ENCODE results near the gene PLEKHD1. TPM values are rescaled to one million over a fixed set of nuclear protein-coding genes. Genes with fewer than 3 reads are reported as not detected.
"Not testable (repeated sequence)": the region's sequence is repeated elsewhere in the genome, so short reads cannot be mapped to it uniquely, and the experiment has no call there.

PLEKHD1 gene
- total RNA-seq, 1 donor from 2014 or later: under 0.01 TPM

GRCh38 chr14:69489495-69489894 lies 5.0 kb downstream of the PLEKHD1 start:
- no peak for DNase-seq (ENCODE audit: low read depth)
- TF ChIP-seq CTCF (conservative IDR thresholded peaks at IDR 0.05; ENCODE audit: low read depth, low read length): no peak
- no peak overlapping the region for H3K4me3 ChIP-seq (ENCODE audit: low read depth, low read length)

DNA sequence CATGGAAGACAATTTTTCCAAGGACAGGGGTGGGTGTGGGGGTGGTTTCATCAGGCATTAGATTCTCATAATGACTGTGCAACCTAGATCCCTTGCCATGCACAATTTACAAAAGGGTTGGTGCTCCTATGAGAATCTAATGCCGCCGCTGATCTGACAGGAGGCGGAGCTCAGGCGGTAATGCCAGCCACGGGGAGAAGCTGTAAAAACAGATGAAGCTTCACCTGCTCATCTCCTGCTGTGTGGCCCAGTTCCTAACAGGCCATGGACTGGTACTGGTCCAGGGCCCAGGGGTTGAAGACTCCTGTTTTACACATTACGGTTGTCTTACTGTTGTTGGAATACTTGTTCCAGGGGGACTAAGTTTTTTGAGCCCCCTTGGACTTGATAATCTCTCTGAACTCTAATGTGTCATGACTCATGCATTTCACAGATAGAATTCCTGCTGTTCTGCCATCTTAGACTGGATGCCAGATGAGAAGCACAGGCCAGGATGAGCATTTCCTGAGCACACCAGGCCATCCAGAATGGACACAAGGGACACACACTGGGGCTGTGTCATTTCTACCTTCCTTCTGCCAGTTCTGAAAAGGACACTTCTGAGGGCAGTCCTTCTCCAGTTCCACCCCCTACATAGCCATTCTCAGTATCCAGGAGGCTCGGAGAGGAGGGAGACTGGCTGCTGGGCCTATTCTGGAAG lies 5.8 kb downstream of the PLEKHD1 start:
- H3K4me3 ChIP-seq (ENCODE audit: low read depth, low read length): no peak overlapping the region
- DNase-seq (ENCODE audit: low read depth): no peak
- no peak for TF ChIP-seq CTCF (conservative IDR thresholded peaks at IDR 0.05; ENCODE audit: low read depth, low read length)

- TF ChIP-seq CTCF (conservative IDR thresholded peaks at IDR 0.05; ENCODE audit: low read depth, low read length): no peak
- H3K4me3 ChIP-seq (ENCODE audit: low read depth, low read length): no peak overlapping the region
- no peak for DNase-seq (ENCODE audit: low read depth)
Measured at GRCh38 chr14:69491193-69491592, 6.7 kb downstream of the PLEKHD1 start.

DNA sequence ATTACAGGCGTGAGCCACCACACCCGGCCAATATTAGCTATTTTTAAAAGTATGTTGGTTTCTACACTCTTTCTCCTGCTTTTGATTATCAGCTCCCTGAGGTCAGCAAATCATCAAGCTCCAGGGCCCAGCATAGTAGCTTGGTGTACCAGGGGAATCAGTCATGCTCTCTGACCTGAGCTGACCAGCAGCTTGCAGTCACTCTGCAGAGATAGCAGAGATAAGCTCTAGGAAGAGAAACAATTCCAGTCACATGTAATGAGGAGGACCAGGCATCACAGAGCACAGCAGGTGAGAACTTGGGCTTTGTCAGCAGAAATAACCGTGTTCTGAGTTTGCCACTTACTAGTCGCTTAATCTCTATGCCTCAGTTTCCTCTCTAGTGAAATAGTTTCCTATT lies 8.5 kb downstream of the PLEKHD1 start:
- no peak overlapping the region for H3K4me3 ChIP-seq (ENCODE audit: low read depth, low read length)
- DNase-seq (ENCODE audit: low read depth): no peak
- TF ChIP-seq CTCF (conservative IDR thresholded peaks at IDR 0.05; ENCODE audit: low read depth, low read length): no peak

DNA sequence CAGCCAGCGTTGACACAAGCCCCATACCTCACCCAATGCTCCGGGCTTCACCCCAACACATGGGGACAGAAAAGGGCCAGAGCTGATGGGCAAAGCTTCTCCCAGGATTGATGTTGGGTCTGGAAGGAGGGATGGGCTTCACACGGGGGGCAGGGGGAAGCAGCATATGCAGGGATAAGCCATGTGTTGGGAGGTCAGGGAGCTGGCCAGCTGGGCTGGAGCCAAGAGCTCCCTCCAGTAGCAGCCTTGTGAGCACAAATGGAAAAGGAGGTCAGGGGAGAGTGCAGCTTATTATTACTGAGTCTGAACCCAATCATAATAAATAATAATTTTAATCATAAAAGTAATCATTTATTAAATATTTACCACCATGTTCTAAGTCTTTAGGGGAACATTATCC lies 9.3 kb downstream of the PLEKHD1 start:
- DNase-seq (ENCODE audit: low read depth): no peak
- no peak for TF ChIP-seq CTCF (conservative IDR thresholded peaks at IDR 0.05; ENCODE audit: low read depth, low read length)
- no peak overlapping the region for H3K4me3 ChIP-seq (ENCODE audit: low read depth, low read length)

GRCh38 chr14:69495341-69495921 lies 10.9 kb downstream of the PLEKHD1 start:
- H3K4me3 ChIP-seq (ENCODE audit: low read depth, low read length): no peak overlapping the region
- TF ChIP-seq CTCF (conservative IDR thresholded peaks at IDR 0.05; ENCODE audit: low read depth, low read length): no peak
- no peak for DNase-seq (ENCODE audit: low read depth)

DNA sequence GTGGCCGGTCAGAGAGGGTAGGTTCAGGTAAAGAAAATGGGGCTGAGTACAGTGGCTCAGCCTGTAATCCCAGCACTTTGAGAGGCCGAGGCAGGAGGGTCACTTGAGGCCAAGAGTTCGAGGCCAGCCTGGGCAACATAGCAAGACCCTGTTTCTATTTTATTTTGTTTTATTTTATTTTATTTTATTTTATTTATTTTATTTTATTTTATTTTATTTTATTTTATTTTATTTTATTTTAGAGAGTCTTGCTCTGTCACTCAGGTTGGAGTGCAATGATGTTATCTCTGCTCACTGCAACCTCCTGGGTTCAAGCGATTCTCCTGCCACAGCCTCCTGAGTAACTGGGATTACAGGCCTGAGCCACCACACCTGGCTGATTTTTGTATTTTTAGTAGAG lies 13.3 kb downstream of the PLEKHD1 start:
- not testable (repeated sequence) for H3K4me3 ChIP-seq (ENCODE audit: low read depth, low read length); DNase-seq (ENCODE audit: low read depth)

GRCh38 chr14:69498286-69498685 lies 13.8 kb downstream of the PLEKHD1 start:
- not testable (repeated sequence) for H3K4me3 ChIP-seq (ENCODE audit: low read depth, low read length); DNase-seq (ENCODE audit: low read depth)

Data from epithelial cell of proximal tubule (primary cell).